RPMI8226 (cell line): ENCODE measurements around the gene TTC21A.

Experiments used
- DNase-seq: peaks from one replicate; pipeline ENCODE4 v3.0.0-alpha.2; 2015

The TTC21A gene

GRCh38 chr3:39098473-39099000 lies 8.9 kb upstream of the TTC21A start:
- no peak for DNase-seq

- DNase-seq = no peak
Measured at GRCh38 chr3:39099242-39099641, 8.2 kb upstream of the TTC21A start.

GRCh38 chr3:39099738-39100499 lies 7.6 kb upstream of the TTC21A start:
- DNase-seq = no peak

GRCh38 chr3:39100500-39100886 lies 7.0 kb upstream of the TTC21A start:
- no peak for DNase-seq

- peak; percentile 71 for DNase-seq
Measured at GRCh38 chr3:39101022-39101689, 6.3 kb upstream of the TTC21A start.

GRCh38 chr3:39102504-39103323 lies 4.8 kb upstream of the TTC21A start:
- DNase-seq = no peak

GRCh38 chr3:39103324-39103693 lies 4.2 kb upstream of the TTC21A start:
- DNase-seq = peak; percentile 22

GRCh38 chr3:39103791-39104552 lies 3.5 kb upstream of the TTC21A start:
- no peak for DNase-seq

- peak; percentile 41 for DNase-seq
Measured at GRCh38 chr3:39104961-39105686, 2.4 kb upstream of the TTC21A start.

GRCh38 chr3:39105687-39106063 lies 1.8 kb upstream of the TTC21A start:
- DNase-seq = no peak

GRCh38 chr3:39106281-39106811 lies 1.1 kb upstream of the TTC21A start:
- peak; percentile 14 for DNase-seq

- peak; percentile 15 for DNase-seq
Measured at GRCh38 chr3:39106851-39107387, 561 bp upstream of the TTC21A start.

GRCh38 chr3:39108200-39108710 lies 775 bp downstream of the TTC21A start:
- peak; percentile 88 for DNase-seq

GRCh38 chr3:39109086-39109485 lies 1.6 kb downstream of the TTC21A start:
- DNase-seq = no peak

GRCh38 chr3:39110041-39110639 lies 2.7 kb downstream of the TTC21A start:
- no peak for DNase-seq

GRCh38 chr3:39112113-39112512 lies 4.6 kb downstream of the TTC21A start:
- DNase-seq = no peak

- DNase-seq = no peak
Measured at GRCh38 chr3:39112535-39112934, 5.1 kb downstream of the TTC21A start.

- DNase-seq = no peak
Measured at GRCh38 chr3:39113291-39113690, 5.8 kb downstream of the TTC21A start.

- DNase-seq = no peak
Measured at GRCh38 chr3:39114456-39114855, 7.0 kb downstream of the TTC21A start.

- DNase-seq = no peak
Measured at GRCh38 chr3:39115870-39116269, 8.4 kb downstream of the TTC21A start.

- DNase-seq = peak; percentile 78
Measured at GRCh38 chr3:39118079-39118478, 10.6 kb downstream of the TTC21A start.
